H9 (cell line): ENCODE data around the gene WNT3A. TPM values are rescaled to one million over a fixed set of nuclear protein-coding genes. Genes with fewer than 3 reads are reported as not detected.

ENCODE experiments used
- DNase-seq: peaks from one replicate; pipeline ENCODE4 v3.0.0-alpha.2; 2017
- H2AFZ ChIP-seq: one replicate; pipeline ENCODE4 v1.6.1; 2013; ENCODE audit warnings: mild to moderate bottlenecking, low read length, control low read depth, moderate library complexity
- H2AK5ac ChIP-seq: 2 replicates; pipeline ENCODE4 v1.6.1; 2013; ENCODE audit warnings: low read length, control low read depth, mixed read lengths; ENCODE audit not compliant: insufficient read length
- H2BK120ac ChIP-seq: one replicate; pipeline ENCODE4 v1.6.1; 2013; ENCODE audit warnings: low read depth, mild to moderate bottlenecking, low read length, control low read depth, inconsistent platforms; ENCODE audit not compliant: poor library complexity, severe bottlenecking
- H2BK12ac ChIP-seq: 2 replicates; pipeline ENCODE4 v1.6.1; 2013; ENCODE audit warnings: low read length, control low read depth, mixed read lengths, low read depth; ENCODE audit not compliant: insufficient read length
- H2BK15ac ChIP-seq: 2 replicates; pipeline ENCODE4 v1.6.1; 2013; ENCODE audit warnings: low read depth, low read length, control low read depth
- H2BK20ac ChIP-seq: one replicate; pipeline ENCODE4 v1.6.1; 2013; ENCODE audit warnings: low read depth, mild to moderate bottlenecking, low read length, control low read depth, inconsistent platforms; ENCODE audit not compliant: poor library complexity, severe bottlenecking
- H2BK5ac ChIP-seq: 2 replicates; pipeline ENCODE4 v1.6.1; 2013; ENCODE audit warnings: low read length, control low read depth, mixed read lengths; ENCODE audit not compliant: insufficient read length
- H3K14ac ChIP-seq: 2 replicates; pipeline ENCODE4 v1.6.1; 2013; ENCODE audit warnings: low read length, control low read depth; ENCODE audit not compliant: insufficient read depth
- H3K18ac ChIP-seq: 2 replicates; pipeline ENCODE4 v1.6.1; 2013; ENCODE audit warnings: low read depth, mild to moderate bottlenecking, mixed read lengths, low read length, control low read depth; ENCODE audit not compliant: insufficient read length
- H3K23ac ChIP-seq: 2 replicates; pipeline ENCODE4 v1.6.1; 2013; ENCODE audit warnings: low read length, control low read depth, mixed read lengths, low read depth; ENCODE audit not compliant: insufficient read length
- H3K23me2 ChIP-seq: 2 replicates; pipeline ENCODE4 v1.6.1; 2013; ENCODE audit warnings: low read depth, mild to moderate bottlenecking, mixed read lengths, low read length, control low read depth; ENCODE audit not compliant: insufficient read length, poor library complexity, severe bottlenecking
- H3K27ac ChIP-seq: 2 replicates; pipeline ENCODE4 v1.5.1; 2013; ENCODE audit warnings: low read length, control low read depth, mixed read lengths, low read depth; ENCODE audit not compliant: insufficient read length
- H3K27me3 ChIP-seq: 2 replicates; pipeline ENCODE4 v1.6.1; 2013; ENCODE audit warnings: low read length, control low read depth, inconsistent platforms; ENCODE audit not compliant: insufficient read depth
- H3K4ac ChIP-seq: 2 replicates; pipeline ENCODE4 v1.6.1; 2013; ENCODE audit warnings: low read depth, mild to moderate bottlenecking, control low read depth, inconsistent platforms, low read length, moderate library complexity
- H3K4me1 ChIP-seq: 2 replicates; pipeline ENCODE4 v1.6.1; 2013; ENCODE audit warnings: low read length, control low read depth, inconsistent platforms; ENCODE audit not compliant: insufficient read depth
- H3K4me2 ChIP-seq: 2 replicates; pipeline ENCODE4 v1.6.1; 2013; ENCODE audit warnings: low read length, control low read depth, mixed read lengths; ENCODE audit not compliant: insufficient read length, insufficient read depth
- H3K56ac ChIP-seq: 2 replicates; pipeline ENCODE4 v1.6.1; 2013; ENCODE audit warnings: low read depth, mild to moderate bottlenecking, mixed read lengths, low read length, control low read depth; ENCODE audit not compliant: insufficient read length
- H3K79me1 ChIP-seq: 2 replicates; pipeline ENCODE4 v1.6.1; 2013; ENCODE audit warnings: low read depth, mild to moderate bottlenecking, moderate library complexity, low read length, control low read depth, inconsistent platforms; ENCODE audit not compliant: insufficient read depth, poor library complexity, severe bottlenecking
- H3K79me2 ChIP-seq: 2 replicates; pipeline ENCODE4 v1.6.1; 2013; ENCODE audit warnings: low read length, control low read depth, inconsistent platforms; ENCODE audit not compliant: insufficient read depth
- H3K9ac ChIP-seq: 2 replicates; pipeline ENCODE4 v1.6.1; 2013; ENCODE audit warnings: low read length, control low read depth, mixed read lengths; ENCODE audit not compliant: insufficient read length; ENCODE audit errors: extremely low read depth
- H3K9me3 ChIP-seq: one replicate; pipeline ENCODE4 v1.6.1; 2013; ENCODE audit warnings: low read depth, low read length, inconsistent platforms; ENCODE audit not compliant: control insufficient read depth
- H3T11ph ChIP-seq: one replicate; pipeline ENCODE4 v1.6.1; 2013; ENCODE audit warnings: mild to moderate bottlenecking, low read length, control low read depth, inconsistent platforms
- H4K20me1 ChIP-seq: one replicate; pipeline ENCODE4 v1.6.1; 2013; ENCODE audit not compliant: control insufficient read depth, insufficient read length, insufficient read depth
- H4K5ac ChIP-seq: 2 replicates; pipeline ENCODE4 v1.6.1; 2013; ENCODE audit warnings: low read depth, mild to moderate bottlenecking, mixed read lengths, low read length, control low read depth; ENCODE audit not compliant: insufficient read length
- H4K8ac ChIP-seq: replicated peaks from 2 replicates; pipeline ENCODE4 v1.6.1; 2013; ENCODE audit warnings: low read length, control low read depth, mixed read lengths, low read depth; ENCODE audit not compliant: insufficient read length
- H4K91ac ChIP-seq: 2 replicates; pipeline ENCODE4 v1.6.1; 2013; ENCODE audit warnings: low read depth, mild to moderate bottlenecking, moderate library complexity, mixed read lengths, low read length, control low read depth; ENCODE audit not compliant: insufficient read length
- H3K27ac Mint-ChIP-seq, 3 experiments: 2 replicates in 2 of 3; 3 replicates in 1 of 3; pipeline ENCODE4 v1.8.0; 2020 to 2021; ENCODE audit warnings: mixed read lengths in 3 of 3, mild to moderate bottlenecking in 1 of 3, moderate library complexity in 1 of 3
- H3K27me3 Mint-ChIP-seq: 2 replicates; pipeline ENCODE4 v1.8.0; 2021; ENCODE audit warnings: low read depth, mild to moderate bottlenecking, moderate library complexity, mixed read lengths
- H3K36me3 Mint-ChIP-seq, 3 experiments: 2 replicates in 2 of 3; 3 replicates in 1 of 3; pipeline ENCODE4 v1.8.0; 2020 to 2021; ENCODE audit warnings: low read depth in 3 of 3, mixed read lengths in 3 of 3; ENCODE audit not compliant: insufficient read depth in 1 of 3
- H3K4me1 Mint-ChIP-seq, 2 experiments: 2 replicates each; pipeline ENCODE4 v1.8.0; 2020; ENCODE audit warnings: mixed read lengths in 2 of 2
- H3K4me3 Mint-ChIP-seq, 2 experiments: 2 replicates in 1 of 2; 3 replicates in 1 of 2; pipeline ENCODE4 v1.8.0; 2020 to 2021; ENCODE audit warnings: mild to moderate bottlenecking in 2 of 2, mixed read lengths in 2 of 2, moderate library complexity in 1 of 2
- H3K9me3 Mint-ChIP-seq, 2 experiments: 2 replicates in 1 of 2; 3 replicates in 1 of 2; pipeline ENCODE4 v1.8.0; 2020; ENCODE audit warnings: mild to moderate bottlenecking in 2 of 2, mixed read lengths in 2 of 2, moderate library complexity in 1 of 2
- CTCF ChIP-seq: fragments of 200-600 bp; sonication (generic); conservative IDR thresholded peaks from 3 replicates; pipeline ENCODE4 v1.8.0; 2021; ENCODE audit warnings: antibody characterized with exemption, mild to moderate bottlenecking
- WGBS: extraction: QIAGEN DNeasy Blood & Tissue Kit; methylation state at CpG from one replicate; pipeline ENCODE4 v1.1.7; 2013; ENCODE audit warnings: missing lambda C conversion rate, low lambda C conversion rate, mixed read lengths; ENCODE audit not compliant: insufficient read length; ENCODE audit errors: extremely low coverage; 5-methylcytosine and 5-hydroxymethylcytosine counted together
- total RNA-seq: library from RNA; stranded (reverse); gene quantifications from 2 replicates; pipeline ENCODE4 v1.2.1, GENCODE V29; 2021

The WNT3A gene
- total RNA-seq, 1 experiment from 2014 or later = 0.17 TPM

GRCh38 chr1:228031276-228031995 lies 24.6 kb downstream of the WNT3A start:
- no peaks in the 10 kb centered on the region; a peak in 1 of 7 replicates for H3K36me3 Mint-ChIP-seq

More at GRCh38 chr1:228031276-228031995, 24.6 kb downstream of the WNT3A start:
- no peaks in the 10 kb centered on the region for H3K4me1 ChIP-seq
- no peak overlapping the region for H3K56ac ChIP-seq
- Mint-ChIP-seq H3K4me1 (peaks cover 0 to 11% of the 10 kb centered on the region in 2 experiments; a peak in 2 of 4 replicates), H3K27me3 (peaks cover 93% of the 10 kb centered on the region), H3K27ac (no peak overlapping the region), H3K4me3 (no peak overlapping the region), H3K9me3 (peaks cover 4 to 5% of the 10 kb centered on the region in 2 experiments; a peak in 4 of 5 replicates)
- no peaks in the 10 kb centered on the region for H3K23me2 ChIP-seq
- no peak overlapping the region for H4K91ac ChIP-seq
- H3T11ph ChIP-seq = no peak overlapping the region
- H2AK5ac ChIP-seq = no peak overlapping the region
- no peak overlapping the region for H3K27ac ChIP-seq
- no peak overlapping the region for H2BK20ac ChIP-seq
- no peaks in the 10 kb centered on the region for H3K79me1 ChIP-seq
- no peak overlapping the region for H3K14ac ChIP-seq
- H4K8ac ChIP-seq = no peak overlapping the region
- no peaks in the 10 kb centered on the region; the same call in 1 of the 2 replicates for H3K27me3 ChIP-seq
- no peak overlapping the region for H3K18ac ChIP-seq
- no CpG with 5 or more reads among the region's 9 CpGs for WGBS
- H2BK120ac ChIP-seq = no peak overlapping the region
- H3K9ac ChIP-seq = no peak overlapping the region
- no peak overlapping the region for H2BK5ac ChIP-seq
- no peak overlapping the region for H4K5ac ChIP-seq
- DNase-seq = peak; percentile 15
- H4K20me1 ChIP-seq = no peaks in the 10 kb centered on the region
- no peak overlapping the region for H2AFZ ChIP-seq
- H2BK15ac ChIP-seq = no peak overlapping the region
- H3K23ac ChIP-seq = peak overlapping the region; percentile 8
- H3K4ac ChIP-seq = no peak overlapping the region
- H3K9me3 ChIP-seq = no peaks in the 10 kb centered on the region
- no peak overlapping the region for H3K4me2 ChIP-seq
- TF ChIP-seq CTCF = no peak
- H2BK12ac ChIP-seq = no peak overlapping the region
- H3K79me2 ChIP-seq = no peaks in the 10 kb centered on the region
